Stomach smooth muscle (tissue), 2 donors: Measurements from ENCODE around the gene SLITRK2.

ENCODE experiments used
- H3K27ac ChIP-seq: one replicate; pipeline ENCODE4 v1.7.0; 2013; ENCODE audit warnings: mild to moderate bottlenecking, low read length, inconsistent platforms
- H3K27me3 ChIP-seq, 2 donors: one replicate each; pipeline ENCODE4 v1.7.0; 2013; ENCODE audit warnings: low read length in 2 of 2; ENCODE audit not compliant: insufficient read depth in 2 of 2, control insufficient read depth in 1 of 2
- H3K36me3 ChIP-seq, 2 donors: one replicate each; pipeline ENCODE4 v1.7.0; 2013; ENCODE audit warnings: low read length in 2 of 2; ENCODE audit not compliant: control insufficient read depth in 2 of 2, insufficient read depth in 2 of 2
- H3K4me1 ChIP-seq: one replicate; pipeline ENCODE4 v1.7.0; 2013; ENCODE audit warnings: low read length; ENCODE audit not compliant: control insufficient read depth, insufficient read depth
- H3K4me3 ChIP-seq, 2 donors: one replicate each; pipeline ENCODE4 v1.7.0; 2013; ENCODE audit warnings: low read length in 2 of 2
- H3K9ac ChIP-seq, 2 donors: one replicate each; pipeline ENCODE4 v1.7.0; 2013; ENCODE audit warnings: low read length in 2 of 2, mild to moderate bottlenecking in 1 of 2
- H3K9me3 ChIP-seq, 2 donors: one replicate each; pipeline ENCODE4 v1.7.0; 2013; ENCODE audit warnings: low read length in 2 of 2; ENCODE audit not compliant: control insufficient read depth in 2 of 2
- donor health status: healthy.
- donor health status: Pancreatic carcinoma.

Gene SLITRK2

DNA sequence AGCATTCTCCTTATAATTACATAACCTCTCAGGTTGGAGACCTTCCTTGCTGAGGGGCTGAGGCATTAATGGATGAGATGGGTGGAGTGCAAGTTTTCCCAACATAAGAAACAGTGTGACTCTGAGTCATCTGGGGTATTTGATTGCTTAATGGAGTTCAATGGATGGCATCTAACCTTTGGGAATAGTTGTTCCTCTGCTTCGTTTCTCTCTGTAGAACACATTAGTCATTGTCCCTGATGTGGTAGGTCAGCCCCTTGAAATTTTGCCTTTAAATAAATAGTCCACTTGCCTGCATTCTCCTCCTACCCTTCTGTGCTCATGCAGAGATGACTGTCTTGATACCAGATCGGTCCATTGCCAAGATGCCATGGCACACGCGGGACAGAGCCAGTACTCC lies 38.6 kb downstream of the SLITRK2 start:
- Histone ChIP-seq H3K27ac (no peak overlapping the region), H3K4me3 (no peak overlapping the region), H3K9me3 (no peaks in the 10 kb centered on the region), H3K4me1 (no peaks in the 10 kb centered on the region), H3K9ac (no peak overlapping the region), H3K27me3 (no peaks in the 10 kb centered on the region), H3K36me3 (no peaks in the 10 kb centered on the region)

DNA sequence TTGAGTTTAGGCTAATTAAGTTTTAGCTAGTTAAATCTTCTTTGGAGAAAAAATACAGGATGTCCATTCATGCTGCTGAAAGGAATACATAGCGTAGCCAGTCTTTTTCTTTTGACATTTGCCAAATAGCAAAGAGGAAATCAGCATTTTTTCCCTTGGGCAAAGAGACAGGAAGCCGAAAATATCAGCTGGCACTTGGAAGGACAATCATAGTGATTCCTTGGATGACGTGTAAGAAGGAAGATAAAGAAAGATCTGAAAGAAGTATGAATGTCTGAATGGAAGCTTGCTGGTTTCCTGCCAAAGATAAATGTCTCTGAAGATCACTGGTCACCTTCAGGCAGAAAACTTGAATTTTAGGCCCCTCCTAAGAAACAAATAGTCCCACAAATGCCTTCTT lies 44.2 kb downstream of the SLITRK2 start:
- H3K27ac ChIP-seq = no peak overlapping the region
- no peaks in the 10 kb centered on the region for H3K27me3 ChIP-seq
- no peak overlapping the region for H3K9ac ChIP-seq

DNA sequence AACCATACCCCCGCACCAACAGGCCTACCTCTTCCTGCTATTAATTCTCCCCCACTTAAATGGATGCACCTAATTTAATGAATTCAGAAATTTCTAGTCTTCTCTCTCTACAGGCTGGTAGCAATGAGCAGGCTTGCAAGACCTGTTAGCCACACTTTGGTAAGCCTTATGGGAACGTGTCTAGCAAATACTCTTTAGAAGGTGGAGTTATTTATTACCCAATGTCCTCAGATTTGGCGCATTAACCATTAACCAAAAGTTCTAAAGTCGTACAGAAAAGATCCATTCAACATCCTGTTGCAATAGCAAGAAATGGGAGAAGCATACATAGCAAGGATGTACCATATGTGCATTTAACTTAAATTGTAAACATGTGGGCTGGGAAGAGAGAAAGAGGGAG lies 47.5 kb downstream of the SLITRK2 start:
- H3K9ac ChIP-seq = no peak overlapping the region
- no peaks in the 10 kb centered on the region for H3K36me3 ChIP-seq
- no peaks in the 10 kb centered on the region for H3K4me1 ChIP-seq
- no peak overlapping the region for H3K27ac ChIP-seq
- H3K27me3 ChIP-seq = no peaks in the 10 kb centered on the region
- H3K4me3 ChIP-seq = no peak overlapping the region
- H3K9me3 ChIP-seq = no peaks in the 10 kb centered on the region

More for the DNA sequence above, 44.2 kb downstream of the SLITRK2 start:
- Histone ChIP-seq H3K4me1 (no peaks in the 10 kb centered on the region), H3K9me3 (no peaks in the 10 kb centered on the region), H3K4me3 (no peak overlapping the region), H3K36me3 (no peaks in the 10 kb centered on the region)
